ENCODE results near the gene NKD1. TPM values are rescaled to one million over a fixed set of nuclear protein-coding genes. Genes with fewer than 3 reads are reported as not detected.

The NKD1 gene
- total and polyA plus RNA-seq, 2 experiments from 2014 or later, result not detected

DNA sequence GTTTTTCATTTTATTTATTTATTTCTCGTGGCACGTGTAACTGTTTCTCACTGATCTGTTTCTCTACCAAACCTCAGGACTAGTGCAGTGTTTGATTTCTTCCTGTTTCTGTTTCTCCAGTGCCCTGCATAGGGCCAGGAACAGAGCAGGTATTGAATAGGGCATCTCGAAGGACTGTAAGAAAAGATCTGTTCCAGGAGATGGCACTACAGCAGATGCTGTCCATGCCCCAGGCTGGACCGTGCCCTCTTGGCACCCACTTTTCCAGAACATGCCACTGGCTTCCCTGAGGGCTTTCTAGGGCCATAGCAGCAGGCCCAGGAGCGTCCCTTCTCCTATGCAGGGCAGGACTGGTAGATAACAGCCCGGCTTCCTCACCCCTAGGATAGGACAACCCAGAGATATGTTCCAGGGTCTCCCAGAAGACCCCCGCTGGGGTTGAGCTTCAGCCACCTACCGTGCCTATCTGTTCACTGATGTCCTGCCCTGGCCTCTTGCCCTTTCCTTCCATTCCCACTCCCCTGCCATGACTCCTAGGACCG, 128.6 kb downstream of the NKD1 start:
- no peaks in the 10 kb centered on the region for H3K9me2 ChIP-seq (ENCODE audit: insufficient read depth)
- no peaks in the 10 kb centered on the region for H3F3A ChIP-seq (ENCODE audit: insufficient read depth)
- no peak for DNase-seq
- no peak overlapping the region for H2AFZ ChIP-seq
- H3K9ac ChIP-seq, result no peak overlapping the region
- H4K20me1 ChIP-seq (ENCODE audit: insufficient read depth), result no peaks in the 10 kb centered on the region
- no peaks in the 10 kb centered on the region for H3K4me1 ChIP-seq (ENCODE audit: insufficient read depth)
- H3K4me3 ChIP-seq, result no peak overlapping the region
- in situ Hi-C loops (cut with MboI), result no loop called here
- TF ChIP-seq EZH2 (IDR thresholded peaks at IDR 0.05; ENCODE audit: insufficient read depth, poor library complexity, severe bottlenecking), result no peak
- TF ChIP-seq EZH2phosphoT487 (IDR thresholded peaks at IDR 0.05; ENCODE audit: insufficient read depth, low read depth), result no peak
- 56 to 72% methylated on average over 7 to 9 of the region's 9 CpGs for WGBS, 2 experiments (ENCODE audit: low coverage in 1 of 2, low lambda C conversion rate in 2 of 2, missing lambda C conversion rate in 2 of 2)
- no peak overlapping the region for H3K27ac ChIP-seq
- no peaks in the 10 kb centered on the region for H3K9me3 ChIP-seq (ENCODE audit: low read depth)
- no peaks in the 10 kb centered on the region for H3K36me3 ChIP-seq (ENCODE audit: low read depth)
- no peak overlapping the region for H3K4me2 ChIP-seq (ENCODE audit: unreplicated experiment)
- H3K27me3 ChIP-seq (replicated peaks; ENCODE audit: insufficient read depth), result no peaks in the 10 kb centered on the region
- no peaks in the 10 kb centered on the region for H3K79me2 ChIP-seq (ENCODE audit: insufficient read depth)

DNA sequence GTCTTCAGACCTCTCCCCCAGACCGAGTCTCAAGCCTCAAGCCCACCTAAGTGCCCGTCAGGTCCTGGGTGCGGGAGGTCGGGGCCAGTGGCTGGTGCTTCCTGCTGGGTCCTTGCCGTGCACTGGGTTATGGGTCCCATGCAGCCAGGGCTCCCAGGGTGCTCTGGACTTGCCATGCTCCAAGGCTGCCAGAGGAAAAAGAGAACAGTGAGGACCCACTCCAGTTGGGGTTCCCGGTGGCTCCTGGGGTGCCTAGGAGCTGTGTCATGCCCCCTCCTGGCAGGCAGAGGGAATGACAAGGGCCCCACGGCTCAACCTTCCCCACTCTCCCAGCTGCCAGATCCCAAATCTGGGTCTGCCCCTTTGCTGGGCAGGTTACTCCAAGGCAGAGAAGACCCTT, 129.2 kb downstream of the NKD1 start:
- 59 to 70% methylated on average over 7 of the region's 7 CpGs for WGBS, 2 experiments (ENCODE audit: low coverage in 1 of 2, low lambda C conversion rate in 2 of 2, missing lambda C conversion rate in 2 of 2)
- H3K9me2 ChIP-seq (ENCODE audit: insufficient read depth), result no peaks in the 10 kb centered on the region
- H3K9me3 ChIP-seq (ENCODE audit: low read depth), result no peaks in the 10 kb centered on the region
- no peak for TF ChIP-seq EZH2 (IDR thresholded peaks at IDR 0.05; ENCODE audit: insufficient read depth, poor library complexity, severe bottlenecking)
- TF ChIP-seq EZH2phosphoT487 (IDR thresholded peaks at IDR 0.05; ENCODE audit: insufficient read depth, low read depth), result no peak
- H4K20me1 ChIP-seq (ENCODE audit: insufficient read depth), result no peaks in the 10 kb centered on the region
- no peaks in the 10 kb centered on the region for H3K27me3 ChIP-seq (replicated peaks; ENCODE audit: insufficient read depth)
- H3K4me2 ChIP-seq (ENCODE audit: unreplicated experiment), result no peak overlapping the region
- in situ Hi-C loops (cut with MboI), result no loop called here
- H3K4me3 ChIP-seq, result no peak overlapping the region
- H3K36me3 ChIP-seq (ENCODE audit: low read depth), result no peaks in the 10 kb centered on the region
- DNase-seq, result no peak
- H3F3A ChIP-seq (ENCODE audit: insufficient read depth), result no peaks in the 10 kb centered on the region
- no peak overlapping the region for H3K27ac ChIP-seq
- no peak overlapping the region for H2AFZ ChIP-seq
- H3K79me2 ChIP-seq (ENCODE audit: insufficient read depth), result no peaks in the 10 kb centered on the region
- no peaks in the 10 kb centered on the region for H3K4me1 ChIP-seq (ENCODE audit: insufficient read depth)
- no peak overlapping the region for H3K9ac ChIP-seq

DNA sequence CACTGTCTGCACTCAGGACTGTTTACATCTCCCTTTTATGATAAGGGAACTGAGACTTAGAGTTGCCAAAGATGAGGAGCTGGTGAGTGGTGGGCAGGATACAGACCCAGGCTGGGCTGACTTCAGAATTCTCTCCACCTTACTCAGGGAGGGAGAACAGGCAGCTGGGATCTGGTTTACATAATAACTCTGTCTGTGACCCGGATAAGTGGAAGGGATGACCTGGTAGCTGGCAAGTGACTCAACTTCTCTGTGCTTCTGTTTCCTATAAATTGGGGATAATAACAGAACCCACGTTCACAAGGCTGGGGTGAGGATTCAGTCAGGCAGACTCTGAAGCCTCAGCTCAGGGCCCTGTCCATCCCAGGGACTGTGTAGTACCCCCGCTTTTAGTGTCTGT, 130.3 kb downstream of the NKD1 start:
- Histone ChIP-seq H3K27me3 (replicated peaks; ENCODE audit: insufficient read depth) (no peaks in the 10 kb centered on the region), H3K4me3 (no peak overlapping the region), H3K79me2 (ENCODE audit: insufficient read depth) (no peaks in the 10 kb centered on the region), H3K9me3 (ENCODE audit: low read depth) (no peaks in the 10 kb centered on the region), H3F3A (ENCODE audit: insufficient read depth) (no peaks in the 10 kb centered on the region), H3K9me2 (ENCODE audit: insufficient read depth) (no peaks in the 10 kb centered on the region), H3K4me2 (ENCODE audit: unreplicated experiment) (no peak overlapping the region), H3K9ac (no peak overlapping the region), H3K36me3 (ENCODE audit: low read depth) (no peaks in the 10 kb centered on the region), H4K20me1 (ENCODE audit: insufficient read depth) (no peaks in the 10 kb centered on the region), H3K4me1 (ENCODE audit: insufficient read depth) (no peaks in the 10 kb centered on the region), H2AFZ (no peak overlapping the region), H3K27ac (no peak overlapping the region)
- 20 to 23% methylated on average over 3 of the region's 3 CpGs for WGBS, 2 experiments (ENCODE audit: low coverage in 1 of 2, low lambda C conversion rate in 2 of 2, missing lambda C conversion rate in 2 of 2)
- no peak for DNase-seq
- in situ Hi-C loops (cut with MboI), result no loop called here
- no peak for TF ChIP-seq EZH2phosphoT487 (IDR thresholded peaks at IDR 0.05; ENCODE audit: insufficient read depth, low read depth)
- TF ChIP-seq EZH2 (IDR thresholded peaks at IDR 0.05; ENCODE audit: insufficient read depth, poor library complexity, severe bottlenecking), result no peak

DNA sequence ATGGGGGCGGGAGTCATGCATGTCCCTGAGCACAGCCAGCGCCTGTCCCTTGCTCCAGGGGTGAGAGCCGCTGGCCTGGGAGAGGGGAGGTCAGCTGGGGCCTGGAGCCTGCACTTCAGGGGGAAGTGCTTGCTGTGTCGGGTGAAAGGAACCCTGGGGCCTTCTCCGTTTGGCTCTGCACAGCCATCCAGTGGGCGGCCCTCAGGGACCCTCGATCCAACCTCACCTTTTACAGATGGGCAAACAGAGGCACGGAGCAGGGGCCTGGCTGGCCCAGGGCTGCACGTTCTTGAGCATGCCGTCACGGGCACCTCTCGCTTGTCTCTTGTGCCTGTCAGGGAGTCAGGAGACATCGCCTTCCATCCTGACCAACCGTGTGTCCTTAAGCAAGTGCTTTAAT, 131.1 kb downstream of the NKD1 start:
- H3K27me3 ChIP-seq (replicated peaks; ENCODE audit: insufficient read depth), result no peaks in the 10 kb centered on the region
- no peak for TF ChIP-seq EZH2 (IDR thresholded peaks at IDR 0.05; ENCODE audit: insufficient read depth, poor library complexity, severe bottlenecking)
- TF ChIP-seq EZH2phosphoT487 (IDR thresholded peaks at IDR 0.05; ENCODE audit: insufficient read depth, low read depth), result no peak
- H3K27ac ChIP-seq, result no peak overlapping the region
- H3F3A ChIP-seq (ENCODE audit: insufficient read depth), result no peaks in the 10 kb centered on the region
- no peaks in the 10 kb centered on the region for H3K9me3 ChIP-seq (ENCODE audit: low read depth)
- no peaks in the 10 kb centered on the region for H3K79me2 ChIP-seq (ENCODE audit: insufficient read depth)
- H3K9me2 ChIP-seq (ENCODE audit: insufficient read depth), result no peaks in the 10 kb centered on the region
- in situ Hi-C loops (cut with MboI), result no loop called here
- no peak overlapping the region for H3K9ac ChIP-seq
- no peak overlapping the region for H2AFZ ChIP-seq
- H3K4me2 ChIP-seq (ENCODE audit: unreplicated experiment), result no peak overlapping the region
- H3K36me3 ChIP-seq (ENCODE audit: low read depth), result no peaks in the 10 kb centered on the region
- DNase-seq, result no peak
- H3K4me3 ChIP-seq, result no peak overlapping the region
- WGBS, 2 experiments (ENCODE audit: low coverage in 1 of 2, low lambda C conversion rate in 2 of 2, missing lambda C conversion rate in 2 of 2), result 65 to 72% methylated on average over 13 to 14 of the region's 14 CpGs
- no peaks in the 10 kb centered on the region for H4K20me1 ChIP-seq (ENCODE audit: insufficient read depth)
- no peaks in the 10 kb centered on the region for H3K4me1 ChIP-seq (ENCODE audit: insufficient read depth)

All from GM23248 (cell line).